HT1080 (cell line): Measurements from ENCODE around the gene NSMCE3. TPM values are rescaled to one million over a fixed set of nuclear protein-coding genes. Genes with fewer than 3 reads are reported as not detected.
"Not testable (repeated sequence)": the region's sequence is repeated elsewhere in the genome, so short reads cannot be mapped to it uniquely, and the experiment has no call there.

Source experiments
- DNase-seq: peaks from one replicate; pipeline ENCODE4 v3.0.0-alpha.2; 2015; ENCODE audit warnings: low read depth
- total RNA-seq: library from RNA; depleted of rRNA; stranded (reverse); fragments of >200 nt; shearing (Covaris generic); gene quantifications from 2 replicates; pipeline ENCODE4 v1.2.3, GENCODE V29; 2014

Gene NSMCE3
- total RNA-seq, 1 experiment from 2014 or later: 8.5 TPM

DNA sequence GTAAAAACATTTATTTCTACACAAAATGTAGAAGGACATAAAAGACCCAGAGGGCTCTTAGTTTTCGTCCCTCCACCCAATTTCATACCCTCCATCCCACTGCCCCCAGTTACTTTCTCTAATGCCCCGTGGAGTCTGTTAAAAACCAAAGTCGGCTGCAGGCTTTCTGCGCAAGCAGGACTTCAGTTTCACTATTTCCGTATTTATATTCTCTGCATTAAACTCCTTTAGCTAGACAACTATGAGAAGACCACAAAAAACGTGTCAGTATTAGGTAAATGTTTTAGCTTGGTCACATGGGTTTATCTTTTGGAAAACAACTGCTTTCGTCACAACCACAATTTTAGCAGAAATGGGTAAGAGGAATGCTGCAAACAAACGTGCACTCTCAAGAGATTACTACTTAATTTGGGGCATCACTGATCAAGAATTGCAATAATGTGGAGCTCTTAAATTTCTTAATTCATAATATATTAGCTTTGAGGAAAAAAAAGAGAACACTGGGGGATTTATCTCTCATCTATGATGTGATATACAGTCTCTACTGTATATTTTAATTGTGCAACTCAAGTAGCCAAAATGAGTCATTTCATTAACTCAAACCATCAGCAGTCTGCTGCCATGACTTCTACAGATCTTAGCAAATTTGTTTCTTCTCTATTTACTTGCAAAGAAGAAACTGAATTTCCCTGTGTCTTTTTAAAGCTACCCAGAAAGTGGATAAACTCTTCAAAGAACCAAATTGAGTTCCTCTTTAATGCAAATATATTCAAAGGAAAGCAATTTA, 740 bp upstream of the NSMCE3 start:
- DNase-seq: no peak

DNA sequence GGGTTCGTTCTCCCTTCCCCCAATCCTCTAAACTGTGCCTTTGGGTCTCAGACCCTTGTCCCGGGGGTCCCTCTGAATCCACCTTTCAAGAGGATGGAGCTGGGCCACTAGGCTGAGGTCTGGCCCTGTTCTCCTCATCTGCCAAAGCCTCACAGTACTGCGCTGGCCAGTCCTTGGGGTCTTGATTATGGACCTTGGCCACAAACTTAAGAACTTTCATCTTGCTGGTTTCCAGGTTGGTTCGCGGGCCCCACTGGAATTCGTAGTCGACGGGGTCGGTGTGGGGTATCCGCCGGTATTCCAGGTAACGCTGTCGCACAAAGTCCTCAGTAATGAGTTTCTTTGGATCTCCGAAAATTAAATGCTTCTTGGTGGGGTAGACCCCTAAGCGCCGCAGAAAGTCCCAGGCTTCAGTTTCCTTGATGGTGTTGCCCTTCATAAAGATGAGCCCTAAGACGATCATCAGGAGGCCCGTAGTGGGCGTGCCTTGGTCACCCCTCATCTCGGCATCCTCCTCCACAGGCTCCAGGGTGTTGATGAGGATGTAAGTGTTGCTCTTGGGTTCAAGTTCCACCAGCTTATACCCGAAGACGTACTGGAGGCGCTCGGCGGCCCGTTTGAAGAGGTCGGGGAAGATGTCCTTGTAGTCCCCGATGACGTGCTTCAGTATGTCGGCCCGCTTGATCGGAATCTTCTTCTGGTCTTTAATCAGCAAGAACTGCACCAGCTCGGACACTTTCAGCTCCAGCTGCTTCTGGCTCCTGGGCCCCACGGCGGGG, 727 bp downstream of the NSMCE3 start:
- DNase-seq: peak; percentile 29

DNA sequence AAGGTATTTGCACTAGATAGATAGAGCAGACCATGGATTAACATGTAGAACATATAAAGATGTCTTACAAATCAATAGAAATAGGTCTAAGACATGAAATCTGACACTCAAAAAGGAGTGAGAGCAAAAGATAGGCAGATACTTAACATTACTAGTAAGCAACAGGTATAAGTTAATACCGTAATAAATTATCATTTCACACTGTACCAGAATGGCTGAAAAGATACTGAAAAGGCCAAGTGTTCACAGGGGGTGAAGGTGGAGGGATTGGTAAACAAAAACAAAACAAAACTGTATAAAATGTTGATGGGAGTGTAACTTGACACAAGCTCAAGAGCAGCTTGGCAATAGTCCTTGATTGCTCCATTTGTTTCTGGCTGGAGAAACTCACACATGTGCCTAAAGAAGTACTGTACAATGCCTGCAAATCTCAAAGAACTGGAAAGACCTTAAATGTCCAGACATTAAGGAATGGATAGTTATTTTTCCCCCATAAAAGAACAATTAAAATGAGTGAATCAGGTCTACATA, 3.5 kb downstream of the NSMCE3 start:
- DNase-seq: no peak

DNA sequence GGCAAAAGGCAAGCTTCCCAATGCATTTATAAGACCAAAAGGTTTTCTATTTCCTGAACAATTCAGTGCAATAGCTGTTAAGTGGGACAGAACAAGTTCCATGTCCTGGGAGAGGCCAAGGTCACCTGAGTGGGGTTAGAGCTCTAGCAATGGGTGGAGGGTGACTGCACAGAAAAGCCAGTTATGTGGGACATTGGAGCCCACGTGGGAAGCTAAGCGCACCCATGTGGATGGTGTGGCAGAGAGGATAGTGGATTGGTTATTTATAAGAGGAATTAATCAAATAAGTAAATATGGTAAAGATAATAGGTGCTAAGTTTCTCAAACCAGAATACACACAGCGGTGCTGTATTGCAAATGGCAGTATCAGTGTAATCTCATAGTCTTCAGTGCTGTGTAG, 6.3 kb downstream of the NSMCE3 start:
- no peak for DNase-seq

DNA sequence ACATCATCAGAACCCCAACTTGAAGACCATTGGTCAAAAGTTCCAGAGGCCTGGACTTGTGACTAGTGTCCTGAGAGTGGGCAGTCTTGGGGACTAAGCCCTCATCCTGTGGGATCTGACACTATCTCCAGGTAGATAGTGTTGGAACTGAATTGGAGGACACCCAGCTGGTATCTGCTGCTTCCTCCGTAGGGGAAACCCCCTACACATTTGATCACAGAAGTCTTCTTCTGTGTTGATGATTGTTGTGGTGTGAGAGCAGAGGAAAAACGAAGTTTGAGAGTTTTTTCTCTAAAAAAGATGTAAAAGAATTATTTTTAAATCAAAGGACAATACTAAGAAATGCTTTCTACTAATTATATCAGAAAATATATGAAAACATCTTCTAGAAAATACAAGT, 6.9 kb downstream of the NSMCE3 start:
- DNase-seq: no peak

DNA sequence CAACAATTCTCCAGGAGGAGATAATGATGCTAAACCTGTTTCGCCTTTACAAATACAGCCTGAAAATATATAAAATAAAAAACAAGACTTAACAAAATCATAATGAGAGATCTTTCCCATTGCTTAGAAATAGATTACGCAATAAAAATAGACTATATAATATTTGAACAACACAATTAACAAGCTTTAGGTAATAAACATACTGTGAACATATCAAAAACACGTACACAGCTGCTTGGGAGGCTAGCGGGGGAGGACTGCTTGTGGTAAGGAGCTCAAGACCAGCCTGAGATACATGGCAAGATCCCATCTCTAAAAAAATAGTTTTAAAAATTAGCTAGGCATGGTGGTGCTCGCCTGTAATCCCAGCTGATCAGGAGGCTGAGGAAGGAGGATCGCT, 8.7 kb downstream of the NSMCE3 start:
- no peak for DNase-seq

DNA sequence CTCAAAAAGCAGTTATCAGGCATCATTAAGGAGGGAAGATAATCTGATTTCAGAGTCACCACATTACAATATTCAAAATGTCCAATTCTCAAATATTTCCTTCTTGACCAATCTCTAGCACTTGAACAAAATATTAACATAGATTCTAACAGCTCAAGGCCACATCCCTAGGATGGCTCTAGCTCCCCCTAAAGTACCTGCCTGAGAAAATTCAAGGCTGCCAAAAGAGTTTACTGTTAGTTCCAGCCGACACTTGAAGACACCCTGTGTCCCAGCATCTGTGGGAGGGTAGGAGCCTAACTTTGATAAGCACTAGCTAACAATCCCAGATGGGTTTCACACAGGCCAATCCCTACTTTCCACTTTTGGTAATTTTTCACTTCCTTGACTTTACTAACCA, 10.4 kb downstream of the NSMCE3 start:
- DNase-seq: no peak

DNA sequence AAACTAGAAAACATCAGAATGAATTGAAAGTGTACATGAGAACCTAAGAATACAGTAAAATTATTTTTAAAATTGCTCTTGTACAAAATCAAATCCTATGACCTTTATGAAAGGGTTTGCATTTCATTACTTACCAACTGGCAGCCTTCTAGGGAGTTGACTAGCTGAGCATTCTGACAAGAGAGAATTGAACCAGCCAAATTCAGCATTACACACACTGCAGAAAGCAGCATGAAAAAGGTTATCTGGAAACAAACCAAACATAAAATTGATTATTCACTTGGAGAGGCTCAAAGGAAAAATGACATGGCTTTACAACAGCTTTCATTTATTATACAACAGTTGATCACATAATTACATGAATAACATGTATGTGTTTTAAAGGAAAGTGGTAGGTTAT, 17.4 kb downstream of the NSMCE3 start:
- no peak for DNase-seq

DNA sequence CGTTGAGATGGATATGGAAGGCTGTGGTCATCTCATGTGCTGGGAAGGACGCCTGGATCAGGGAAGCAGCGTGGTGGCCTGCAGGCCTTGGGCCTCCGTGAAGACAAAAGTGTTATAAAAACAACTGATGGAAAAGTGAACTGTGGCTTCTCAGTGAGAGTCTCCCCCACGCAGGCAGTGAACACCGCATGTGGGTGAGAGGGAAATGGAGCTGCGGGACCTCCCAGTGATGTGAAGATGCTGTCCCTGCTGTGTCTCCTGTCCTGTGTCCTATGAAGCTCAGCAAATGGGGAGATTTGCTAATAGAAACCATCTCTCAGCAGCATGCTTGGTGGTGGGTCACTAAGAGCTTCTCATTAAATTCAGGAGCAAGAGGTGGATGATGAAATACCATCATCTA, 25.1 kb downstream of the NSMCE3 start:
- DNase-seq: no peak

DNA sequence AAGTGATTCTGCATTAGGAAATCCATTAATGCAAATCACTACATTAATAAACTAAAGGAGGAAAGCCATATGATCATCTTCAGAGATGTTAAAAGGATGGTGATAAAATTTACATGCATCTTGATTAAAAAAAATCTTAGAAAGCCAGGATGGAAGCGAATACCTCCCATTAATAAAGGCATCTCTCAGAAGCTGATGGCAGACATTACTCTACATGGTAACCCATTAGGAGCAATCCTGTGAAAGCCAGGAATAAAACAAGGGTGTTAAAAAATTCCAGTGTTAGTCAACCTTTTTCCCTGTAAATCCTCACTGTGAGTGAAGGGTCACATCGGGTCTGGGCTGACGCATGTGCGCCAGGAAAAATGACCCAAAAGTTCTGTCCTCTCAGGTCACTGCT, 25.5 kb downstream of the NSMCE3 start:
- no peak for DNase-seq

DNA sequence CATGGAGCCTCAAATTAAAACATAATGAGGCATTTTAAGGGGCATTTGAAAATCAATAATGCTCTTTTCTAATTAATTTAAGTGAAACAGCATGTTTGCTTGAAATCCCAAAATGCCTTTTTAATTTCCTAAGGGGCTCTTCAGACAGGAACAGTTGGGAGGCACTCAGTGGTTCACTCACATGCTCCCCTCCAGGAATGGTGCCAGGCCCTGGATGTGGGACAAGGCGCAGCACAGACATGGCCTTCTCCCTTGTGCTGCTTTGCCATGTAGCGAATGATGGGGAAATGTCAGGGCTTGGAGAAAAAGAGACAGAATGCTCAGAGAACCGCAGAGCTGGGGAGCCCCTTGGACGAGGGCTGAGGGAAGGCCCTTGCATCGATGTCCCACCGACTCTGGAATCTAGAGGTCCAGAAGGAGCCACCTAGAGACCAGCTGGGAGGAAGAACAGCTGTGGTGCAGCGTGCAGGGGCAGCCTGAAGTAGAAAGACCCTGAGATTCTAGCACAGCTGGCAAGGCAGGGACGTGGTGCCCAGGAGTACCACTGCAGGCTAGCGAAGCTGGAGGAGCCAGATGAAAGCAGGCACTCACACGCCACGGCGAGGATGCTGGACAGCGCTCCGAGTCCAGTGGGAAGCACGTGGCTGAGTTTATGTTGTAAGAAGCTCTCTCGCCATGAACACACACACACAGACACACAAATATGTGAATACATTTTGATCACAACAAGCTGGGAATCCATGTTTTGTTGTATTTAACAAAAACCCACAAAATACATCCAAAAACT, 27.0 kb downstream of the NSMCE3 start:
- no peak for DNase-seq

DNA sequence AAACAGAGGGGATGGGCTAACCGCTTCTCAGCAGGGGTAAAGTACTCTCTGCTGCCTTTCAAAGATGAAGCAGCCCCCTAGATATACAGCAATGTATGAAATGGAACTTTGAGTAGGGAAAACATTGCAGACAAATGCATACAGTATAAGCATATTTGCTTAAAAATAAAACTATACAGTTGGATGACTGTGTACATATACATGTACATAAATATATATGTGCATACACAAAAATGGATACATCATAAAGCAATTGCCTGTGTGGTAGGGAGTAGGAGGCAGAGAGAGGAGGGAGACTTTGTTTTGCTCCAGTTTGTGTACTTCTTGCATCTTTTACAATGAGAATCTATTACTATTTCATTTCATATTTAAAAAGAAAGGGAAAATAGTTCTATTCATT, 28.4 kb downstream of the NSMCE3 start:
- DNase-seq: no peak

DNA sequence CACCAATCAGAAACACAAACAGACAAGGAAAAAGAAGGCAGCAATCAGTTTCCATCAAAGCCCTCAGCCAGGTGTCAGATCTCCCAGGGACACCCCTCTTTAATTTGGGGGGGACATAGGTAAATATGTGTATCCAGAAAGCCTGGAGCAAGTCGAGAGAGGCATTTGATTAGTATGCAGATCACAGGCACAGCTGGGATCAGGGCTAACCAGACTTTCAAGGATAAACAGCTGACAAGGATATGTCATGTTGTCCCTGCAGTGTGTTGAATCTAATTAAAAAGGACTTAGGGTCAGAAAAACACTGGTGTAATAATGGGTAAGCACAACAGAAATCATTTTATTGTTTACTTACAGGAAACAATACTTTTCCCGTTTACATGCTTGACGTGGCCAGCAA, 30.2 kb downstream of the NSMCE3 start:
- no peak for DNase-seq

DNA sequence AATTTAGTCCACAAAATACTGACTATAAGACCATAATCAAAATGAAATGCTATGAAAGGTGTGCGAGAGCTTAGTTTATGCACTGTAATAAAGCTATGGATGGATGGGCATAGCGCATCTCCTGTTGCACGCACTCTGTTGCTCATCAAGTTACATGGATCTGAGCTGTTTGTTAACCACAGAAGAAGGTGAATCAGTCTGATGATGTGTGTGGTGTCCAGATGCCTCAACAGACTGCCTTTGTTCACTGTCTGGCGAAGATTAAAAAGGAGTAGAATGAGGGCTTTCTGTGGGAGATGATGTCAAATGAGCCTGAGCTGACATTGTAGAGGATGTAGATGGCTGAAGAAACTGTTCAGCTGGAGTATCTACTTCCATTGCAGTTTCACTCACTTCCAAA, 36.1 kb downstream of the NSMCE3 start:
- DNase-seq: peak; percentile 87

DNA sequence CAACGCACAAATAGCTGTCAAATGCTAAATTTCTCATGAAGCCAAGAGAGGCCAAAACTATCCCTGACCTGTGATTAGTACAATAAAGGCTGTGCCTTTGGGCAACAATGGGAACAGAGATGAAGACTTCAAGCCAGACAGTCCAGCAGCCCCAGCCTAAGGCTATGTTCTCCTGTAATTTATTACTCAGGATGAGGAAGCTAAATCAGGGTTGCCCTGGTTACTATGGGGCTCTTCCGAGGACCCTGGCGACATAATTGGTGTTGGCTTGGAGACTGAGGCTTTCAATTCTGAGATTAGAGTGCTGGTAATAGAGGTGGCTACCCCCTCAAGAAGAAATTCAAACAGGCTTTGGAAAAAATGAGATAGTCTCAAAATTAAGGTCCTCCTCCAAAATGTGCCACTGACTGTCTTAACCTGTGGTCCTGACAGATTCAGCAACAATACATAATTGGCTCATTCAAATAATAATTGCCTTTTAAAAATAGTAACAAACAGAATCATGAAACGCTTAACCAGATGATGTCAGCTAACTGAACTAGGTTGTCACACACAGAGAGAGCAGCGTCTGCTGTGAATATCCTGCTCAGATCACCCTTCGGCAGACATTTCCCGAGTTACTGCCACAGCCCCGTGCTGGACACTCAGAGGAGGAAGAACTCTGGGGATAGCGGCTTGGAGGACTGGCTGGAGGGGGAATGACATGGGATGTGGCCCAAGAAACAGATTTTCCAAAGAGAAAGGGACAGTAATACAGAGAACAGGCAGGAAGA, 43.0 kb downstream of the NSMCE3 start:
- no peak for DNase-seq

DNA sequence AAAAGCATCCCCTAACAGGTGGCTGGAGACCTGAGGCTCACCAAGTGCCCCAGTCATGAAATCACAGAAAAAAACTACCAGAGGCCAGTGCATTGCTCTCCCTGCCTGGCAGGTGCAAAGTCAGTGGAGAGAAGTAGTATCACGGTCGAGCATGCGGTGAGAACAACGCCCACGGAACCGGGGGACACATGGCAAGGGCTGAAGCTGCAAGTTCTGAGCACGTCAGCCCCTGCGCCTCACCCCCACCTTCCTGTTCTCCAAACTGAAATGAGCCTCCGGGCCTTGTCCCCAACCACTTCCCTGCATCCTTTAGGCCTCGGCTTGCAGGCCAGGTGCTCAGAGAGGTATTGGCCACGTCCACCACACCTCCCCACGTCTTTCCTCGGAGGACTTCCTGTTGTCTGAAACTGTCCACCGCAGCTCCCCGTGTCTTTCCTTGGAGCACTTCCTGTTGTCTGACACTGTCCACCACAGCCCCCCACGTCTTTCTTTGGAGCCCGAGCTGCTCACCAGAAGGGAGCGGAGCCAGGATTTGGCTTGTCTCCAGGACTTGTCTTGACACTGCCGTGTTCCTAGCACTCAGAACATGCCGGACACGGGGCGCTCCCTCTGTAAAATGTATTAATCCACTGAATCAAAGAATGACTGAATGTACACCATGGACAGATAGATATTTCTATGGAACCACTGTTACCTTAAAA, 43.9 kb downstream of the NSMCE3 start:
- DNase-seq: no peak

DNA sequence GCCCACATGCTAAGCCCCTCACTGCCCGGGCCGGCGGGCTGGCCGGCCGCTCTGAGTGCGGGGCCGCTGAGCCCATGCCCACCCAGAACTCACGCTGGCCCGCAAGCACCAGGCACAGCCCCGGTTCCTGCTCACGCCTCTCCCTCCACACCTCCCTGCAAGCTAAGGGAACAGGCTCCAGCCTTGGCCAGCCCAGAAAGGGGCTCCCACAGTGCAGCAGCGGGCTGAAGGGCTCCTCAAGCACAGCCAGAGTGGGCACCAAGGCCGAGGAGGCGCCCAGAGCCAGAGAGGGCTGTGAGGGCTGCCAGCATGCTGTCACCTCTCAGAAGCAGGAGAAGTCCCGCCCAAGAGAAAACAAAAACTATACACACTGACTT, 44.6 kb downstream of the NSMCE3 start:
- not testable (repeated sequence) for DNase-seq

DNA sequence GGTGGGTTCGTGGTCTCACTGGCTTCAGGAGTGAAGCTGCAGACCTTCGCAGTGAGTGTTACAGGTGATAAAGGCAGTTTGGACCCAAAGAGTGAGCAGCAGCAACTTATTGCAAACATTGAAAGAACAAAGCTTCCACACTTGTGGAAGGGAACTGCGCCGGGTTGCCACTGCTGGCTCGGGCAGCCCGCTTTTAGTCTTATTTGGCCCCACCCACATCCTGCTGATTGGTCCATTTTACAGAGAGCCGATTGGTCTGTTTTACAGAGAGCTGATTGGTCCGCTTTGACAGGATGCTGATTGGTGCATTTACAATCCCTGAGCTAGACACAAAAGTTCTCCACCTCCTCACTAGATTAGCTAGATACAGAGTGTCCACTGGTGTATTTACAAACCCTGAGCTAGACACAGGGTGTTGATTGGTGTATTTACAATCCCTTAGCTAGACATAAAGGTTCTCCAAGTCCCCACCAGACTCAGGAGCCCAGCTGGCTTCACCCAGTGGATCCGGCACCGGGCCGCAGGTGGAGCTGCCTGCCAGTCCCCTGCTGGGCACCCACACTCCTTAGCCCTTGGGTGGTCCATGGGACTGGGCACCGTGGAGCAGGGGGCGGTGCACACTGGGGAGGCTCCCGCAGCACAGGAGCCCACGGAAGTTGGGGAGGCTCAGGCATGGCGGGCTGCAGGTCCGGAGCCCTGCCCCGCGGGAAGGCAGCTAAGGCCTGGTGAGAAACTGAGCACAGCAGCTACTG, 45.2 kb downstream of the NSMCE3 start:
- DNase-seq: not testable (repeated sequence)

DNA sequence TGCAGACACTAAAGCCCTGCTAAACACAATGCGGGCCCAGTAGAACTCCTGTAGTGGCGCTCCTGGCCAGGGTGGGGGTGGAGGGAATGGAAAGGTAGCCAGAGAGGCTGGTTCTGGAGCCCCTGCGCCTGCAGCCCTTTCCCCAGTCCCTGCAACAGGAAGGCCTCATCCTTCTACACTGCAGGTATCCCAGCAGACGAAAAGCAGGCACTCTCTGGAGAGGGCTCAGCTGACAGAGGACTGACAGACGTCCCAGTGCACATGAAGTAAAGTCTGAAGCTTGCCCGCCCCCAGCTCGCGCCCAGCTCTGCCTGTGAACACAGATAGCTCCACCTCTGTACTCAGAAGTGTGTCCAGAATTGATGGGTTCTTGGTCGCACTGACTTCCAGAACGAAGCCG, 46.0 kb downstream of the NSMCE3 start:
- no peak for DNase-seq
